ENCODE data around the gene LMOD1.
"Not testable (repeated sequence)": the region's sequence is repeated elsewhere in the genome, so short reads cannot be mapped to it uniquely, and the experiment has no call there.

Gene LMOD1

GRCh38 chr1:201912832-201913231 is 33.5 kb downstream of the LMOD1 start:
- no peak for DNase-seq

DNA sequence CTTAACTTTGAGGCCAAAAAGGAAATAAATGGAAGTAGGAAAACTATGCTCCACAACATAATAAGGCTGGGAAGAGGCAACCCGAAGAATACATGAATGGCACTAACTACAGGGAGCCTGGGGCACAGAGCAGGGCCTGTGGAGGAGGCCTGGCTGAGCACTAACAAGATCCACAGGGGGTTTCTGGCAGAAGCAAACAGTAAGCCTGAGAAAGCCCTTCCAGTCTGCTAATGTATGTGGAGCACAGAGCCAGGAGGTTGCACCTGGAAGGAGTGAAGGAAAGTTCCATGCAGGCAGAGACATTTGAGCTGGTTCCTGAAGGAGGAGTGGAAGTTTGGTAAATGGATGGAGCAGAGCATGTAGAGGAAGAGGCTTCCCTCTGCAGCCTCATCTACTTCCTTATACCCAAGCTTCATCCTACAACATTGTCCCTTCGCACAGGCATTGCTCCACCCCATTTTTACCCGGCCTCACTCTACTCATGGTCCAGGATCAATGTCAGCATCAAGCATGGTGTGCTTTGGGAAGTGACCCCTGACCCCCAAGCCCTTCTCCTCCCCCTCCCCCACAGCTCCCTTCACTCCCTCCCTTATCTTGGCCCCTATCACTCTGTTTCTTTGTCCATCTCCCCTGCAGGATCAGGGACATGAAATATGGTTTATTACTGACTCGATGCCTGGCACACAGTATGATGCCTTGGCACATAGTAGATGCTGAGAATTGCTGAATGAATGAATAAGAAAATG is 34.3 kb downstream of the LMOD1 start:
- no peak for DNase-seq

DNA sequence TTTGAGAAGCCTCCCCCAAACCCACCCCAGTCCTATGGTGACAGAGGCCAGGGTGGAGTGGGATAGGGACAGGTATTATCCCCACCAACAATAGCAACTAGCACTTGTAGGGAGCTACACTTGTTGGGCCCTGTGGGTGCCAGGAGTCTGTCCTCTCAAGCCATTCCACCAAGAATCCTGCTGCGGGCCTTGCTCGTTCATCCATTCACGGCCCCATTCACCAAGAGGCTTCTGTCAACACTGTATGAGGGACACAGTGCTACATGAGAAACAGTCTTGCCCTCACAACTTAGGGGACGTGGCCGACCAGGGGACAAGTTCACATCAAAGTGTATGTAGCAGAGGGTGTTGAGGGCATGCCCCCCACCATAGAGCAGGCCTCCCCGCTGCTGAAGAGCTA is 38.7 kb downstream of the LMOD1 start:
- no peak for DNase-seq

DNA sequence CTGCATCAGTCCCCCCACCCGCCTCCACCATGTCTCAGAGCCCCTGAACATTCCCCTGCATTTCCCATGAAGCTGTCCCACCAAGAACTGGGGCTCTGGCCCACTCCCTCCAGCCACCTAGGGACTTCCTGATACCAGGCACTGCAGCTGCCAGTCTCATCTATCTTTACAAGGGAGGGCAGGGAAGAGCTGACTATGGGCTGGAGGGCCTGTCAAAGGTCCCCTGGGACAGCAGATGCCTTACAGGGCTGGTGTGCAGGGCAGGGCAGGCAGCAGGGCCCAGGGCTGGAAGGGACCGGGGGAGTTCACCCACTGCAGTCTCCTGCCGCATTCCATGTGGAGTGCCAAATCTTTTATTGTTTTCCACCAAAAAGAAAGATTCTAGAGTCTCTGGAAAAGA is 40.0 kb downstream of the LMOD1 start:
- DNase-seq, result no peak

DNA sequence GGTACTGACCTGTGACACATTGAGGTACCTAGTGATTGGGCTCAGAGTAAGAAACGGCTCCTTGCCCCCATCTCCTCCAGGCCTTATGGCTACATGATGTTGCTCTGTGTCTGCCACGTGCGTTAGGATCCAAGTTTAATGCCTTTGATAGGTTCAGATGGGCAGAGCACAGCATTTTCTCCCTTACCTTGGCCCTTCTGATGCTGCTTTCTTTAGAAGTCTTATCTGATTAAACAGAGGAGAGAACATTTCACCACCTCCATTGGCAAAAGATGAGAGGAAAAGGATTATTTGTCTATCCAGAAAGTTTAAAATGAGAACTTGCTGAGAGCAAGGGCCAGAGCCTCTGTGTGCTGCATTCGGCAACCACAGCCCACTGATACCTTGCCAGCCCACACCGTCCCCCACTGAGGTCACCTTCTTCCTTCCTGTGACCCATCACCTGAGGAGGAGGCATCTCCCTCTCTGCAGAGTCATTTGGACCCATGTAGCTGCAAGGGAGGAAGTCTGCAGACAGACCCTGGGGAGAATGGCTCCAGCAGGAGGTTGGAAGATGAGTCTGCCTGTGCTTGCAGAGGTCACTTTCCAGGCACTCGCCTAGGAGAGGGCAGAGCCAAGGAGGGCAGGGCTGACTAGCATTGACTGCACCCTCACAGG is 41.0 kb downstream of the LMOD1 start:
- no peak for DNase-seq

DNA sequence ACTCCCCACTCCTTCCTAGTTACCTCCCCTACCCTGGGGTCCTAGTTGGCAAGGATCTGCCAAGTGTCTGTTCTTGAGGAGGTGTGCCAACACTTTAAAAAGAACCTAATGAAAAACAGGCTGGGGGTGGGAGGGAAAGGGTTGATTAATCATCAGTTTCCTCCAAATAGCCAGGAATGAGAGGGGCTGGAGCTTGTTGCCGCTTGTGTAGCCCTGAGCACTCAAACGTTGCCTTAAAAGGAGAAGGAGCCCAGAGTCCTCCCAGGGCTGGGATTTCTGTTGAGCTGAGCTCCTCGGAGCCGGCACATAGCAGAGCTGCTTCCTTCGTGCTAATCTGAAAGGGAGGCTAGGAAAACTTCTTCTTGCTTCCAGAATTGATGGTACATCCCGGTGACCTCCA is 41.8 kb downstream of the LMOD1 start:
- DNase-seq, result no peak

DNA sequence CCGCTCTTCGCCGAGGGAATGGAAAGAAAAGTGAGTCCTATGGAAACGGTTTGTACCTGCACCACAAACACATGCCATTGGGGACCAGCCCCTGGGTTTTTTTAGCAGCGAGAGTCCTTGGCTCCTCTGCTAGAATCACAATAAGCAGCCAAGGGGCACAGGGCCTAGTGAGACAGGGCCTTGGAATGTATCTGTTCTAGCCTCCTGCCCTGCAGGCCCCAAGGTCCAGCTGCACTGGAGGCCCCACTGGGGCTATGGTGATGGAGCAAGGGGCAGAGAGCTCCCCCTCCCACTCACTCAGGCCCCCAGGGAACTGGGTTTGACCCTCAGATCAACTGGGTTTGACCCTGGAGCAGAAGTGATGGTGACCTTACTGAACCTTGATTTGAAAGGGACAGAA is 43.2 kb downstream of the LMOD1 start:
- no peak for DNase-seq

- no peak for DNase-seq
These were observed 44.1 kb downstream of the LMOD1 start for GRCh38 chr1:201902198-201902597.

DNA sequence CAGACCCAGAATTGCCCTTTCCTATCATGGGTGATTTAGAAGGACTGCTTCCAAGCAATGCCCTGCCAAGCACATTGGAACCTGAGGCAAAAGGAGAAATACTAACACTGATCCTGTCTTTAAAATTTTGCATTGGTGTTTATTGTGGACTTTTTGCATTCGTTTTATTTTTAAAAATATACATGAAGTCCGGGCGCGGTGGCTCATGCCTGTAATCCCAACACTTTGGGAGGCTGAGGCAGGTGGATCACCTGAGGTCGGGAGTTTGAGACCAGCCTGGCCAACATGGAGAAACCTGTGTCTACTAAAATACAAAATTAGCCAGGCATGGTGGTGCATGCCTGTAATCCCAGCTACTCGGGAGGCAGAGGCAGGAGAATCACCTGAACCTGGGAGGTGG is 45.3 kb downstream of the LMOD1 start:
- not testable (repeated sequence) for DNase-seq

- no peak for DNase-seq
These were observed 45.9 kb downstream of the LMOD1 start for GRCh38 chr1:201900476-201900875.

DNA sequence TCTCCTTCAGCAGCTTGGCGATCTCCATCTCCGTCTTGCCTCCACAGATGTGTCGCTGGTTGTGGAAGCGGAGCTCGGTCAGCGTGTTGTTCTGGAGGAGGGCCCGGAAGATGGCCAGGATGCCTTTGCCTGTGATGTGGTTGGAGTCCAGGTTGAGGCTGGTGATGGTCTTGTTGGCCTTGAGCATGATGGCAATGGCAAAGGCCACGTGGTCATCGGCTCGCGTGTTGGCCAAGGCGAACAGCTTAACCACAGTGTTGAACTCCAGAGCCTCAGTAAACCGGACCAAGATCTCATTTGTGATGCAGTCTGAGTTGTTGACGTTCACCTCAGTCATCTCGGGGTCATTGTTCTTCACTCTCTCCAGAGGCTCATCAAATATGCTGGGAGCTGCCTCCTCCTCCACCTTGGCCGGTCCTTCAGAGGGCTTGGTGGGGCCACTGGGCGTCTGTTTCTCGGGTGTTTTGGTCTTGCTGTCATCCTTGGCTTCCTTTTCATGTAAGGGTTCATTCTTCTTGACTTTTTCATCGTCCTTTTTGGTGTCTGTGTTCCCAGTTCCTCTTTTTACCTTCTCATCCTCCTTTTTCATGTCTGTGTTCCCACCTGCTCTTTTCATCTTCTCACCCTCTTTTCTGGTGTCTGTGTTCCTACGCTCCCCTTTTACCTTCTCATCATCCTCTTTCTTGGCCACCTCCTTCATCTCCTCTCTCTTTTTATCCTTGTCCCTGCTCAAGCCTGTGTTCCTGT is 46.5 kb downstream of the LMOD1 start:
- DNase-seq, result no peak

DNA sequence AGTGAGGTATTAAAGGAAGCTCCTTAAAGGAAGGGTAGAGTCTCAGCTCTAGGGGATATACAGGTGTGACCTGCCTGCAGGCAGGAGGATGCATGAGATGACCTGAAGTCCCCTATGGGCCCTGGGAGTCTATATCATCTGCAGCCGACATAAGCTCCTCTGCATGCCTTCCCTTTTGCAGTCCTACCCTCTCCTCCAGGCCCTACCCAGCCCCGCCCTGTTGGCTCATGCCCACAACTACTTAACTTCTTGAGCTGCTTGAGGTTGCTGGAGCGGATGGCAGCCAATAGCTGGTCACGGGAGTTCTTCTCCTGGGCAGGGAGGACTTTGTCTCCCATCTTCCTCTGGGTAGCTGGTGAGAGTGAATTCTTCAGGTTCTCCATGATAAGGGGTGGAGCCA is 47.4 kb downstream of the LMOD1 start:
- no peak for DNase-seq

DNA sequence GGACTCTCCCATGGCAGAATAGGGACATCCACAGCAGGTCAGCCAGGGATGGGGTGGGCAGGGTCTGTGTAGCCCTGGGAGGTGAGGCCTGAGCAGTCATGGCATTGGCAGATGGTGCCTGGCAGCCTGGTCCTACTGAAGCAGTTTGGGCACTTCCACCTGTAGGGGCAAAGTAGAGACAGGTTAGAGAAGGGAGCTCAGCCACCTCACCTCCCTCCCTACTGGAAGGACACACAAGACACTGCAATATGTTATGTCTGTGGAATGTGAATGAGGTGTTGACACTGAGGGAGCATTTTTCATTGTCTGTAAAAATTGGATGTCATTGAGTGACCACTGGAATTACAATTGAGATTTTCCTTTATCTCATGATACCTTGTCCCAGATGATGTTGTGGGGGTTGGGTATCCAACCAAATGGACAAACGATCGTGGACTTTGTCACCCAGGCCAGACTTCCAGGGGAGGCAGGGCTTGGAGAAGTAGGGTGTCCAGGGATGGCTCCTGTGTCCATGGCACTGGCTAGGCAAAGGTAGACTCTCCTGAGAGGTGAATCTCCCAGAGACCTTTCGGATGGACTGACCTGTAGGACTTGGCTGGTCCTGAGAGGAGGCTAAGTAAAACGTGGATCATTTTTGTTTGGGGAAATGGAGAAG is 48.0 kb downstream of the LMOD1 start:
- DNase-seq, result no peak

GRCh38 chr1:201896951-201897391 is 49.4 kb downstream of the LMOD1 start:
- DNase-seq, result no peak

- DNase-seq, result peak; percentile 53
These were observed 50.2 kb downstream of the LMOD1 start for GRCh38 chr1:201895913-201896807.

DNA sequence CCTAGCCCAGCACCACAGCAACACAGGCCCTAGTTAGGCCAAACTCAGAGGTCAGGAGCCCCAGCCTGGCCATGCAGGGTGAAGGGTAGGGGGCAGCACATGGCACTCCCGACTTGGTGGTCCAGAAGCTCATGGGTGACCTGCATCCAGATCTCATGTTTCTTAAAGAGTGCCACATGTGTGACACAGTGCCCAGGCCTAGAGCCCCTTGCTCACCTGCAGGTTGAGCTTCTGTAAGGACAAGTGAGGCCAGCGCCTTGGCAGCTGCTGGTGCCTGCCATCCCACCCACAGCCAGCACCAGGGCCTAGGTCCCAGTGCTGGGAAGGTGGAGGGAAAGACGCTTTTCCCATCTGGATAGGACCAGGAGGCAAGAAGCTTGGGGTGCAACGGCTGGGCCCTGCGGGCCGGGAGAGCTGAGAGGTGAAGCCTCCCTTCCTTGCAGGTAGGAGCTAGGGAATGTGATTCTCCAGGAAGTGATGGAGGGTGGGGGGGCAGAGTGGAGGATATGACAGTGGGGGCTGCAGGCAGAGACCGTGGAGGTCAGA is 51.2 kb downstream of the LMOD1 start:
- no peak for DNase-seq

- no peak for DNase-seq
These were observed 51.8 kb downstream of the LMOD1 start for GRCh38 chr1:201894343-201895119.

DNA sequence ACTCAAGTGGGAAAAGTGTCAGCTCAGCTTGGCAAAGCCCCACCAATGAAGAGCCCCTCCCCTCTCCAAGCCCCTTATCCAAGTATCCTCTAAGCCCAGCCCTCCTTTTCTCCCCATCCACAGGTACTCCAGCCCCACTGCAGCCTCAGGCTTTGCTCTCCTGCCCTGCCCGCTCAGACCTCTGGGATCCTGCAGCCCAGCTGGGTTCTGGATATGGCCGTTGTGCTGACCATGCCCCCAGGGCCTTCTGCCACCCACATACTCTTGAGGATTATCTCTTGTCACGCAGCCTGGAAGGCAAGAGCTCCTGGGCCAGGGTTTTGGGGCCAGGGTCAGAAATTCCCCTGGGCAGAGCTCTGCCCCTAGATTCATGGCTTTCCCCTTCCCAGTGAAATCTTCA is 52.9 kb downstream of the LMOD1 start:
- DNase-seq, result no peak

- DNase-seq, result no peak
These were observed 54.1 kb downstream of the LMOD1 start for GRCh38 chr1:201892211-201892610.

- no peak for DNase-seq
These were observed 54.8 kb downstream of the LMOD1 start for GRCh38 chr1:201891451-201892045.

Measured in KG1 (cell line).